HG02981 (cell line): ENCODE measurements around the gene RNF144A.
"Not testable (repeated sequence)": the region's sequence is repeated elsewhere in the genome, so short reads cannot be mapped to it uniquely, and the experiment has no call there.

Experiments used
- ATAC-seq: cut with Tn5 transposase; IDR thresholded peaks from one replicate; pipeline ENCODE4 v1.9.1; 2021; ENCODE audit warnings: mild to moderate bottlenecking, moderate library complexity; ENCODE audit not compliant: unreplicated experiment

Gene RNF144A, protein sequence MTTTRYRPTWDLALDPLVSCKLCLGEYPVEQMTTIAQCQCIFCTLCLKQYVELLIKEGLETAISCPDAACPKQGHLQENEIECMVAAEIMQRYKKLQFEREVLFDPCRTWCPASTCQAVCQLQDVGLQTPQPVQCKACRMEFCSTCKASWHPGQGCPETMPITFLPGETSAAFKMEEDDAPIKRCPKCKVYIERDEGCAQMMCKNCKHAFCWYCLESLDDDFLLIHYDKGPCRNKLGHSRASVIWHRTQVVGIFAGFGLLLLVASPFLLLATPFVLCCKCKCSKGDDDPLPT

DNA sequence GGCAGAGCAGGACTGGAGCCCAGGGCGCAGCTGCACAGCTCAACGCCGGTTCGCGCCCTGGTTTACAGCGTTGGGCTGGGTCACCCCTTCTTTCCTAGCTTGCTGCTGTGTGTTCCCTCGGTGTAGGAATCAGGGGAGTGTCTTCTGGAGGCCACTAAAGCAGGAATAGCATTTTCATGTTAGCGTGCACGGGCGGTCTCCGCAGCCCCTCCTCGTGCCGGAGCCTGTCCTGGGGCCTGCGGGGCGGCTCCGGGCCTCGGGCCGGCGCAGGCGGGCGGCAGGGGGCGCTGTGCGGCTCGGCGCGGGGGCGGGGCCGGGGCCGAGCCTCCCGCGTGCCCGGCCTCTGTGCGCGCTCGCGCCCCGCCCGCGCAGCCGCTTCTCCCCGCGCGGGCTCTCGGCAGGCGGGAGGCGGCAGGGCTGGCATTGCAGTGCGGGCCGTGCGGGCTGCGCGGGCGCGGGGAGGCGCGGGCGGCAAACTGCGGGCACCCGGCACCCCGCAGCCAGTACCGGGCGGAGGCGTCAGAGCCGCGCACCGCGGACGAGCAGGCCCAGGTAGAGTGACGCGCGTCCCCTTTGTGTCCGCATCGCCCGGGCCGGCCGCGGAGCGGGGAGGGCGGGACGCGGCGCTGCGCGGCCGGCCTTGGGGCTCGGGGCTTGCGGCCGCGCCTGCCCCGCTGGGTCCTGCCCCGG, at the start of gene RNF144A:
RNF144A (plus strand) TSS at position 342 of the 690 bp plus-strand sequence. CDS start 79,515 bp downstream, outside the sequence.
- ATAC-seq, result peak; percentile 84

DNA sequence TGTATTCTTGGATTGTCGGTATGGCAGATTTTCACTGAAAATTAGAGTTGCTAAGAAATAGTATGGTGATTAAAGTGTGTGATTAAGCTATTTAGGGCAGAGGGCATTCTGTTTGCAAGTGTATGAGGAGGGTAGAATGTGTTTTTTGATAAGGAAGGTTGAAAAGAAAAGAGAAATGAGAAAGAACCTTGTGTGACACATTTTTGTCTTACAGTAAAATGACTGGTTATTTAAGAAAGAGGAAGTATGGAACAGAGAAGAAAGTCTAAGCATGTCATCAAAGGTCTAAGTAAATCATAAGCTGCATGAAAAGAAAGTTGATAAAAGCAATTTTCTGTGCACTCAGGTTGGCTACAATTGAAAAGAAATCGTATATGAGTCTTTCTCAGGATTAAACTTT, 44.8 kb upstream of the RNF144A start:
- peak; percentile 70 for ATAC-seq

DNA sequence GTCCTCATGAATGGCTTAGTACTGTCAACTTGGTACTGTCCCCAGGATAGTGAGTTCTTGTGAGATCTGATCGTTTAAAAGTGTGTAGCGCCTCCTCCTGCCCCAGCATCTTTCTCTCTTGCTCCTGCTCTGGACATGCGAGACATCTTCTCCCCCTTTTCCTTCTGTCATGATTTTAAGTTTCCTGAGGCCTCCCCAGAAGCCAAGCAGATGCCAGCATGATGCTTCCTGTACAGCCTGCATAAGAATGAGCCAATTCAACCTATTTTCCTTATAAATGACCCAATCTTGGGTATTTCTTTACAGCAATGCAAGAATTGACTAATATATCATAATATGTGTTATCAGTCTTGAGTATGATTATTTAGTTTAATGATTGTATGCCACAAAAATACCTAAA, 43.2 kb upstream of the RNF144A start:
- no peak for ATAC-seq

DNA sequence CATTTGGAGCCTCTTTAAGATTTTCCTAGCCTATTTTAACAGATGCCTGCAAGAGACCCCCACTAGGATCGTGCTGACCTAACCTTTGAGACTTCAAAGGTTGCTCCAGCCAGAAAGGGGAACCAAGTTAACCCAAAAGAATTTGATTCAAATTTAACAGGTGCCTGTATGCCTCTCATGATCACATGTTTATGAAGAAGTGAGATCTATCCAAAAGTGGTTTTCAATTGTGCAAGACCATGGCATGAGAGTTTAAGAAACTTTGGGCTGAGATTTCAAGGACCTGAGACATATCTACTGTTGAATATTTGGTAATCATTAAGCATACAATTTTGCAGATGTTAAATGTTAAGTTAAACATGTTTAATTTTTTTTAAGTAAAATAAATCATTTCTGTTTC, 40.9 kb upstream of the RNF144A start:
- no peak for ATAC-seq

DNA sequence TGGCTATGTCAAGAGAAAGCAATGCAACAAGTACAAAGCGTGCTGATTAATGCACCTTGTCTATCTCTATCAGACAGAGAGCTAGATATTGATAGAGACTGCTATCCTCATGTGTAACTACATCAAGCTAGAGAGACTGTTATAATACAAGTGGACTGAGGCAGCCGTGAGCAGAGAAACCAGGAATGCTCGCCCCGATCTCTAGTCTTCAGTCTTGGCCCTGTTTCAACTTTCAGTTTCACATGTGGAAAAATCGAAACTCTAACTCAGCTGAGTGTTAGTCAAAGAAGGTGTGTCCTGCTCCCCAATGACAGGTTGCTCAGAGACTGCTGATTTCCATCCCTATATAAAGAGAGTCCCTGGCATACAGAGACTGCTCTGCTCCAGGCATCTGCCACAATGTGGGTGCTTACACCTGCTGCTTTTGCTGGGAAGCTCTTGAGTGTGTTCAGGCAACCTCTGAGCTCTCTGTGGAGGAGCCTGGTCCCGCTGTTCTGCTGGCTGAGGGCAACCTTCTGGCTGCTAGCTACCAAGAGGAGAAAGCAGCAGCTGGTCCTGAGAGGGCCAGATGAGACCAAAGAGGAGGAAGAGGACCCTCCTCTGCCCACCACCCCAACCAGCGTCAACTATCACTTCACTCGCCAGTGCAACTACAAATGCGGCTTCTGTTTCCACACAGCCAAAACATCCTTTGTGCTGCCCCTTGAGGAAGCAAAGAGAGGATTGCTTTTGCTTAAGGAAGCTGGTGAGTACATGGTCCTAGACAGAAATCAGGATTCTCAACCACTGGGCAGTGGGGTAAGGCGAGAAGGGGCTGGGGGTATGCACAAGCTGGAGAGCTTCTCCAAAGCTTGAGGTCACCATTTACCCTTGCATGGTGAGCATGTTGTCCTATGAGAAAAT, 39.6 kb upstream of the RNF144A start, which contains the start of gene RSAD2:
RSAD2 (plus strand) TSS at position 376 of the 903 bp plus-strand sequence; CDS start at position 400, 24 bp downstream.
- ATAC-seq, result peak; percentile 79

DNA sequence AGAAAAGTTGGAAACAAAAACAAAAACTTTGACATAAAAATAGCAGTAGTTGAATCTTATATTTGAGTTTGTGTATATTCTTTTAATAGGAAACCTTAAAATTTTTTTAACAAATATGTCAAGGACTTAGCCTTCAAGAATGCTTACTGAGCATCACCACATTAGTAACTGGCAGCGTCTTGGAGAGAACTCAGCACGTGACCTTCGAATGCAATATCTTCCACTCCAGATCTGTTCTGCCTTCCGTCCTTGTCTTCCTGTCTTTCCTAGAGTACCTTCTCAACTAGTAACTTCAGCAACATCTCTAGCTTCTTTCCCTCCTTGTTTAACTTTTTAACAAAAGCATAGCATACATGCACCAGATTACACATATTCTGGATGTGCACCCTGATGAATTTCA, 38.7 kb upstream of the RNF144A start:
- ATAC-seq, result no peak

DNA sequence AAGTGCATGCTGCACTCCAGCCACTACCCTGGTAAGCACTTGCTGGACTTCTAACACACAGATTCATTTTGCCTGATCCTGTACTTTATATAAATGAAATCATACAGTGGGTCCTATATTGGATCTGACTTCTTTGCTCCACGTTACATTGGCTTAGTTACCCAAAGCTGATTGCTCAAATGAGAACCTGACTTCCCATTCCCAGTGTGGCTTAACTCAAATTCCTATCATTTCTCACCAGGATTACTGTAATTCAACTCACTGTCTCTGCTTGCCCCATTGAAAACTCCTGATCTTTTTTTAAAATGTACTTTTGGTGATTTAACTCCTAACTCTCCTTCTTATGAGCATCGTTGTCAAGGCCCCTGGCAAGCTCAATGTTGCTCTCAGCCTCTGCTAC, 38.2 kb upstream of the RNF144A start:
- no peak for ATAC-seq

DNA sequence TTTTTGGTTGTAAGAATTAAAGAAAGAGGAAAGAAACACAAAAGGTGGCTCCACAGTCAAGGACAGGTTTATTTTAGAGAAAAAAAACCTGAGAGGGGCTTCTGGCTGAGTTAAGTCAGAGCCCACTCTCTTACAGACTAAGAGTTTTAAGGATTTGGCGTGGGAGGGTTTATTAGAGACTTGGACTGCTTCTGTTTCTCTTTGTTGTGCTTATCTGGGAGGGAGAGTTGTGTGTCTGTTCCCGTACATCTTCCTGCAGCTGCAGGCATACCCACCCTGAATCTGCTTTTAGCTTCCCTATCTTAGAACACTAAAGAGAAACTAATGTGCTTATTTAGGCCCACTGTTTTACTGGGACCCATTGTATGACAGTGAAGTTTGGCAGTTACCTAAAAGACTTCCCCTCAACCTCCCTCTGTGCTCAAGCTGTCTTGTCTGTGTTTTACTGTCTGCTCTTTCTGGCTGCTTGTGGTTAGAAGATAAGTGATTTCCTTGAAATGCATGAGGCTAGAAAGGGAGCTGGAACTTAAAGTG, 36.9 kb upstream of the RNF144A start:
- ATAC-seq, result no peak

DNA sequence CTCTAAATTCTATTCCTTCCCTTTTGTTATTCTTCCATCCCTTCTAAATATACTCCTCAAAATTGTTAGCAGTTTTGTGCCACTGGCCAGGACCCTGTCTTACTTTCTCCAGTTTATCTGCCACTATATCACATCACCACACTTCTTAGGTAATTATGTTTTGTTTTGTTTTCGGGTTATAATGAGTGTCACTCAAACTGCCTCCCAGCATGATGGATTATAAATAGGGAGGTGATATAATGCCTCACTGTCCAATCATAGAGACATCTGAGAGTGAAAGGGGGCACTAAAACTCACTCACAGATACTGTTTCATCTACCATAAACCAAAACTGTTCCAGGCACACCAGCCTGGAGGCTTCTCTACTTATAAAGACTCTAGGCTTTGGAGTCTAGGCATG, 36.2 kb upstream of the RNF144A start:
- no peak for ATAC-seq

DNA sequence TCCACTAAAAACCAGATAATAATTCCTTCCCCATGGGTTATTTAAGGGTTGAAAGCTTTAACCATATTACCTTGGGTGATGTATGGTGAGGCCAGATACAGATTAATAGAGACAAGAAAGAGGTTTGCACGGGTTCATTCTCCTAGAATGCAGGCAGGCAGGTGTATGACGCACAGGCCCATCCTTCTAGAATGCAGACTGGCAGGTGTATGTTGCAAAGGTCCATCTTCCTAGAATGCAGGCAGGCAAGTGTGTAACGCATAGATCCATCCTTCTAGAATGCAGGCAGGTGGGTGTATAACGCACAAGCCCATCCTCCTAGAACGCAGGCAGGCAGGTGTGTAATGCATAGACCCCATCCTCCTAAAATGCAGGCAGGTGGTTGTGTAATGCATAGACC, 35.7 kb upstream of the RNF144A start:
- no peak for ATAC-seq

DNA sequence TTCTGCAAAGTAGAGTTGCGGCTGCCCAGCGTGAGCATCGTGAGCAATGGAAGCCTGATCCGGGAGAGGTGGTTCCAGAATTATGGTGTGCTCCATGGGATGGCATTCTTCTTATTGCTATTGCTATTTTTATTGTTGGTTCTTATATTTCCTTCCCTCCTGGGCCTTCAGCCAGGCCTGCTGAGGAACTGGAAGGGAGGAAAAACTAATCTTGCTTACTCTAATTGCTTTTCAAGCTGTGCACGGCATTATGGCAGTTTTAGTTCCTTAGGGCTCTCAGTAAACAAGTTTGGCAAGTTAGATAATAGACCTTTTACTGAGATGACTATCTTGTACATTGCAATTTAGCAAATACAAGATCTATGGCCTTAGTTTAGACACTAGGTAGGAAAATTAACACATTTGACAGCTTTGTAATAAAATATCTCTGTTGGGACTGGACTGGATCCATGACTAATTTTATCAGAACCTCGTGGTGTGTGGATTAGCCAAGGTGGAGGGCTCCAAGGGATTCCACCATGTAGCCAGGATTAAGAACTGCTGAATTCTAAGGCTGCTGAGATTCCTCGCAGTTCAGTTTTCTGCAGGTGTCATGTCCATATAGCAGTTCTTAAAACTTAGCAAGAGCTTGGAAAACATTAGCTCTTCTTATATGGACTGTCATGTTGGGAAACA, 33.6 kb upstream of the RNF144A start:
- ATAC-seq, result no peak

DNA sequence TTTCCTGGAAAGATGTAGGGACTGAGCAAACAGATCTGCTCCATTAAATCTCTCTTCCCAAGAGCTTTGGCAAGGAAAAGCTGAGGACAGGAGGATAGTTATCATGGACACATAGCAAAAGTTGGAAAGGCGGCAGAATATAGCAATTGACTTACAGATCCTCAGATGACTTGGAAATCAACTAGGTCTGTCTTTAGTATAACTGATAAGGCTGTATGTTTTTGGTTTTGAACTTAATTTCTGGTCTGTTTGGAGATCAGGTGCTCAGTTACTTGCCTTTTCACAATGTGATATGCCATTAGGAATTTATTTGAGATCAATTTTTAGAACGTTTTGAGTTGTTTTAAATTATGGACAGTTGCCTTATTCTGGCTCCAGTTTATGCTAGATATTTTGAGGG, 31.7 kb upstream of the RNF144A start:
- ATAC-seq, result no peak

DNA sequence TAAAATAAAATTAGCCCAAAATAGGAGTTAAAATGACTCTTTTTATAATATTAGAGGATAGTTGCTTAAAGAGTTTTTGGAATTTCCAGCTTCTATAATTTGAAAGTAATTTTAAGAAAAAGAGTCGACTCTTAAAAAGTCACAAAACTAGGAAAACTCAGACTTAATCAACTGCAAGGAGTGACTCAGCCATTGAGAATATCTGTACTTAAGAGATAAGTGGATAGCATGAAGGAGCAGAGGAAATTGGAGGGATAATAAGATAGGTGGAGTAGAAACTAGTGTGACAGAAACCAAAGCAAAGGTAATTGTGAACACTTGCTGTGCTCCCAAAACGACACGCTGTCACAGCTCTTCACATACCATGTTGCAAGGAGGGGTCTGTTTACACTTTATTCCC, 31.2 kb upstream of the RNF144A start:
- no peak for ATAC-seq

DNA sequence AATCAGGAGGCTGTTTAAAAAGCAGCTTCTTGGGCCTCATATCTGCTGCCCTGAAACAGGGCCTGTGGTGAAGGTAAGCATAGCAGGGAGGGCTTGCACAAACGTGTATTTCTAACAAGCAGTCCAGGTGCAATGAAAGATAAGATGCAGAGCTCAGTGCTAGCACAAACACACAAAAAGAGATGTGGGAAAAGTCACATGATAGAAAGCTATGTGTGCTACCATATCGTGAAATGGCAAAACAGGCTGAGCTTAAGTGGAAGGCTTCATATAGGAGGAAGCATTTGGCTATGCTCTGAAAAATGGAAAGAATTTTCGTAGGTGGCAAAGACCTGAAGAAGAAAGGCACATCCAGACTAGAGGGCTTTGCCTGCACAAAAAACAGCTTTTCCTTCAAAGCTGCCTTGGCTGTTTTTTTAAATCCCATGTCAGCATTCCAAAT, 29.4 kb upstream of the RNF144A start:
- no peak for ATAC-seq

DNA sequence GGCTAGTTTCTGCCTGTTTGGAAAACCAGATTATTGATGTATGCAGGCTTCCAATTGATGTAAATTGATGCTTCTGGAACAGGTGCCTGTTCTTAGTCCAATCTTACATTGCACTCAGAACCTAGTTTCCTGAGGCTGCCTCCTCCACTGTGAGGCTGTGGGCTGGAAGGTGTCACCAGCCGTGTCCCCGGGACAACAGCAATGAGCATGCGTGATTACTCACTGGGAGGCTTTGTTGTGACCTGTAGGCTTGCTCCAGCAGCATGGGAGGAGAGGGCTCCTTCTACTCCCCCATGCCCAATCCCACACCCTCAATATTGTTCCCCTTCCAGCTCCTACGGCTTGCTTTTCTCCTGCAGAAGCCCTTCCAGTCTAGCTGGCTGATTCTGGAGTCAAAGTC, 28.5 kb upstream of the RNF144A start:
- ATAC-seq, result no peak

DNA sequence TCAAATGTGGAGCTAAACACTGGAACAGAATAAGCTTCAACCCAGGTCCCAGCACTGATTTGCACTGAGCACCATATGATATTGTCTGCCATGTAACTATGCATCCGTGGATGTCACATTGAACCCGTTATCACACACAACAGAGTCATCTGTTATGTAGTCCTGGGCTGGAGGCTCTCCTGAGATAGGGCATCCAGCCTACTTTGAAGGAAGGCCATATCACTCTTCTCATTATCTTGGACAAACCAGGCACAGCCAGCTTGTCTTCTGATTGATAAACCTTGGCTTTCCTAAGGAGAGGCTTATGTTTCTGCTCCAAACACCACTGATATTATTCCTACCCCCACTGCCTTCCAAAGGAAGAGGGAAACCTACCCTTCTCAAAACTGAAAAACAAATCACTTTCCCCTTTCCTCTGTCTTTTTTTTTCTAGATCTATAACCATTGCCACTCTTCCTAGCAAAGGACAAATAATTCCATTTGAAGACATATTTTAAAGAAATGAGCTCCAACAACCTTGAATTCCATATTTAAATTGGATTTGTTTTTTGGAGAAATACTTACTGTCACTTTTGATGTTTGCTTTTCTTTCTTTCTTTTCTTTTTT, 23.2 kb upstream of the RNF144A start:
- ATAC-seq, result no peak

DNA sequence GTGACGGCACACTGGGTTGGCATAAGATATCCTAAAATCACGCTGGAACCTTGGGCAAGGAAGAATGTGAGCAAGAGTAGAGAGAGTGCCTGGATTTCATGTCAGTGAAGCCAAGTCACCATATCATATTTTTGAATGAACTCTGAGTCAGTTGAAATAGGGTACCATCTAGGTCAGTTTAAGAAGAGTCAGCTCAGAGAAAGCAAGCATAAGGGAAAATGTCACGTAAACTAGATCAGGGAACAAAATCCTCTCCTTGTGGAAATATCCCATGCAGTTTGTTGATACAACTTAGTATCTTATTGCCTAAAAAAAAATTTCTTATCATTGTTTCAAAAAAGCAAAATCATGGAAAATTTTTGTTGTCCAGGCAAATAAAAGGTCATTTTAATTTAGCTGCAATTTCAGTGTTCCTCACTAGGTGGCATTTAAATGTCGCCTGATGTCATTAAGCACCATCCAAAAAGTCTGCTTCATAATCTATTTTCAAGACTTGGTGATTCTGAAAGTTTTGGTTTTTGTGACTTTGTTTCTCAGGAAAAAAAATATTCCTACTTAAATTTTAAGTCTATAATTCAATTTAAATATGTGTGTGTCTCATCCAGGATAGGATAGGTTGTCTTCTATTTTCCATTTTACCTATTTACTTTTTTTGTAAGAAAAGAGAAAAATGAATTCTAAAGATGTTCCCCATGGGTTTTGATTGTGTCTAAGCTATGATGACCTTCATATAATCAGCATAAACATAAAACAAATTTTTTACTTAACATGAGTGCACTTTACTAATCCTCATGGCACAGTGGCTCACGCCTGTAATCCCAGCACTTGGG, 20.1 kb upstream of the RNF144A start:
- ATAC-seq, result no peak

DNA sequence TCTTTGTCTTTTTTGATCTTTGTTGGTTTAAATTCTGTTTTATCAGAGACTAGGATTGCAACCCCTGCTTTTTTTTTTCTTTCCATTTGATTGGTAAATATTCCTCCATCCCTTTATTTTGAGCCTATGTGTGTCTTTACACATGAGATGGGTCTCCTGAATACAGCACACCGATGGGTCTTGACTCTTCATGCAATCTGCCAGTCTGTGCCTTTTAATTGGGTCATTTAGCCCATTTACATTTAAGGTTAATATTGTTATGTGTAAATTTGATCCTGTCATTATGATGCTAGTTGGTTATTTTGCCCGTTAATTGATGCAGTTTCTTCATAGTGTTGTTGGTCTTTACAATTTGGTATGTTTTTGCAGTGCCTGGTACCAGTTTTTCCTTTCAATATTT, 14.6 kb upstream of the RNF144A start:
- not testable (repeated sequence) for ATAC-seq

DNA sequence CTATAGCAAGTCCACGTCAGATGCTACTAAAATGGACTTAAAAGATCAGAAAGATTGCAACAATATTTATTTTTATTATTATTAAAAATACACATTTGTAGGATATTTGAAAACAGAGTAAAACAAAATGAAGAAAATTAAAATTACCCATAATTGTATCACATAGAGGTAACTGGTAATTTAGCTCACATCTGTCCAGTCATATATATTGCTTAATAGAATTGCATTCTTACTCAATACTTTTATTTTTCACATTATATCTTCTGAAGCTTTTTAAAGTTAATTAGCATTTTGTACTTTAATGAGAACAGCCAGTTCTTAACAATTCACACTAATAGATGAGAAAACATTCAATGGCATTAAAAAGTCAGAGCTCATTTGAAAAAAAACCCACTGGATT, 11.5 kb upstream of the RNF144A start:
- ATAC-seq, result no peak
